ENCODE data around the gene STIM2.

The STIM2 gene

DNA sequence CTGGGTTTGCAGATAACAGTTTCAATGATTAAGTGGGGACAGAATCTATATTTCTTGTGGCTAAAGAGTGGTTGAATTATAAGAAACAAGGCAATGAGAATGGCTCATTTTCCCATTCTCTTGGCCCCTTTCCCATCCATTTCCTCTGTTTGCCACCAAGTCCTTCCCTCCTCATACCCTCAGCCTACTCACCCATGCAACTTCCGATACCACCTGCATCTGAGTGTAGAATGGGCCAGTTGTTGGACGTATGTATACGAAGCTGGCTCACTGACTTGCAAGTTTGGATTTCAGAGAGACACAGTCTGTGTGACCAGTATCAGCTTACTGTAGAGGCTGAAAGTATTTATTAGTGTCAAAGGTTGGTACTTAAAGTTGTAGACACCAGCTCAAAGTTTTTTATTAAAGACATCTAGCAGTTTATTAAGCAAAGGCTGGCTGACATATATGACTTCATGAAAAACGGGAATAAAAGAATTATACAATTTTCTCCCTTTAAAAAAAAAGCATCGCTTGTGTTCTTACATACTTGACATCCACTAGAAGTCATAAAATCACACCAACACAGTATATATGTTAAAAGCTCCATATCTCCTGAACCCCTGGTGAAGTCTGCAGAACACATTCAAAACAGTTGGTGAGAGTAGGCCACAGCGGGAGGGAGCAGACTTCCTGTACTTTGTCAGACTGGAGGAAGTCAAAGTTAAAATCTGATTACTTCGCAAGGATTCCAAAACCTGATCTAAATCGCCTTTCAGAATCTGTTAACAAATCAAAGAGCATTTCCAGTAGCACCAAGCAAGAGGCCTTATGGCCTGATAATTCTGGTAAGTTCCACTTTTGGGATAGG is 22.4 kb upstream of the STIM2 start:
- no peak for DNase-seq (ENCODE audit: low read depth in 3 of 3)

DNA sequence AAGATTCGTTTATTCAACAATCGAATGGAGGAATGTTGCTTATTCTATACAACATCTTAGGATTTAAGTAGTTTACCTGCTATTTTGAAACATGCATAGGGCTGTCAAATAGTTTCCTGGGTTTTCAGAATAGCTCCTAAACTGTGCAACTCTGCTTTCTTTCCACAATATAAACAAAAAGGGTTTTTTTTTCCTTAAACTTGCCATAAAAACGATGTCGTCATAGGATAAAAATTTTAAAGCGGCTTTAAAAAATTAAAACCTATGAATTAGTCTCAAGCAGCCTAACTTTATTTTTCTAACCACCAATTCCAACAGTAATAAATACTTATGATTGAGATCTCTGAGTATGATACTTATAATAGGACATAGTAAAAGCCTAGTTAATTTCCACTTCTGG is 21.6 kb upstream of the STIM2 start:
- no peak for DNase-seq (ENCODE audit: low read depth in 3 of 3)

DNA sequence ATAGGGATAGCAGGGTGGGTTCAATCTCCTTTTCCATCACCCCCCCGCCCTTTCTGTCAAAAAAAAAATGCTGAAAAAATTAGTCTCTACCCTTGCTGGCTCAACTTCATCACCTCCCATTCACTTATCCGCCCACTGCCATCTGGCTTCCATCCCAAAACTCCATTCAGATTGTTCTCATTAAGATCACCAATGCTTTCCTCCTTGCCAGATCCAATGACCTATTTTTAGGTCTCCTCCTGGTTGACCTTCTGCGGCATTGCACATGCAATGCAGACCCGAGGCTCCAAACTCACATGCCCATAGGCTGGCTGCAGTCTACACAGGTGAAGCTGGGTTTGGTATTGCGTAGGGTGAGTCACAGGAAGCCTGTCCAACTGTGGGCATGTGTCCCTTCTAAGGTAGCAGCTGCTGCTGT is 21.1 kb upstream of the STIM2 start:
- no peak for DNase-seq (ENCODE audit: low read depth in 3 of 3)

DNA sequence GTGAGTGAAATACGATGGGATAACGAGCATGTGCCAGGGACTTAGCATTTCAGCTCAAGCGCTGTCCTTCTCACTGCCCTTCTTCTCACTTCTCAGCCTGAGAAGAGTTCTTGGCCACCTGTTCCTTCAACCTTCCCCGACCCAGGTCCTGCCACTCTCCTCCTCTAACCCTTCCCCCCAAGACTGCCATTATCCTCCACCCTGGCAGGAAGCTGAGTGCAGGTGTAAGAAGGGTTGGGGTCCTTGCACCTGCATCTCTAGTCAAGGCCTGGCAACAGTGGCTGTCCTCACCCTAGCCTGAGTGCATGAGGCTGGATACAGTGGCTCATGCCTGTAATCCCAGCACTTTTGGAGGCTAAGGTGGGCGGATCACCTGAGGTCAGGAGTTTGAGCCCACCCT is 19.9 kb upstream of the STIM2 start:
- DNase-seq (ENCODE audit: low read depth in 3 of 3) = no peak

DNA sequence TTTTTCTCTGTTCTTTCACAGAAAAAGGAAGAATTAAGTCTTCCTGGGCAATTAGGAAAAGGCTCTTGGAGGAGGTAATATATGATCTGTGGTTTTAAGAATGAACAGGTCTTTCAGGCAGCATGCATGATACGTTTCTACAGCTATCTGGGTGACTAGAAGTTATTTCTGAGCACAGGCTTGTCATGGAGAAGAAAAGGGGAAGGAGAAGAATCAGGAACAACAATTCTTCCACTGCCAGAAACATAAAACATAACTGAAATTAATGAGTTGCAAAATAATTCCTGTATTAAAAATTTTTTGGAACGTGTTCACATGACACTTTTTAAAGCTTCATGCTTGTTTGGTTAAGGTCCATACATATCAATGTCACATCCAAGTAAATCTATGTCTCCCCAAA is 17.7 kb upstream of the STIM2 start:
- no peak for DNase-seq (ENCODE audit: low read depth in 3 of 3)

DNA sequence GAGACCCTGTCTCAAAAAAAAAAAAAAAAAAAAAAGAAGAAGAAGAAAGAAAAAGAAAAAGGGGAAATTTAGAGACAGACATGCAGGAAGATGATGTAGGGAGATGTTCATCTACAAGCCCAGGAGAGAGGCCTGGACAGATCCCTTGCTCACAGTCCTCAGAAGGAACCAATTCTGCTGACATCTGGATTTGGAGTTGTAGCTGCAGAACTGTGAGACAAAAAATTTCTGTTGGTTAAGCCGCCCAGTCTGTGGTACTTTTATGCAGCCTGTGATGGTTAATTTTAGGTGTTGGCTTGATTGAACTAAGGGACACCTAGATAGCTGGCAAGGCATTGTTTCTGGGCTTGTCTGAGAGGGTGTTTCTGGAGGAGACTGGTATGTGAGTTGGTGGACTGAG is 10.1 kb upstream of the STIM2 start:
- no peak for DNase-seq (ENCODE audit: low read depth in 3 of 3)

DNA sequence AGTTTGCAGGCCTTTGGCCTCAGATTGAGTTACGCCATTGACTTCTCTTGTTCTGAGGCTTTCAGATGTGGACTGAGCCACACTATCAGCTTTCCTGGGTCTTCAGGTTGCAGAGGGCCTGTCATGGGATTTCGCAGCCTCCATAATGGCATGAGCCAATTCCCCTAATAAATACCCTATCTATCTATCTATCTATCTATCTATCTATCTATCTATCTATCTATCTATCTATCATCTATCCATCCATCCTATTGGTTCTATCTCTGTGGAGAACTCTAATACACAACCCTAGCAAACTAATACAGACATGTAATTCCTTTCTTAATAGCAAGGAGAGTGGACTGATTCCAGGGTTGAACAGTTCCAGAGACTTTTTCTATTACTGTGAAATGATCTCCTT is 9.5 kb upstream of the STIM2 start:
- no peak for DNase-seq (ENCODE audit: low read depth in 3 of 3)

DNA sequence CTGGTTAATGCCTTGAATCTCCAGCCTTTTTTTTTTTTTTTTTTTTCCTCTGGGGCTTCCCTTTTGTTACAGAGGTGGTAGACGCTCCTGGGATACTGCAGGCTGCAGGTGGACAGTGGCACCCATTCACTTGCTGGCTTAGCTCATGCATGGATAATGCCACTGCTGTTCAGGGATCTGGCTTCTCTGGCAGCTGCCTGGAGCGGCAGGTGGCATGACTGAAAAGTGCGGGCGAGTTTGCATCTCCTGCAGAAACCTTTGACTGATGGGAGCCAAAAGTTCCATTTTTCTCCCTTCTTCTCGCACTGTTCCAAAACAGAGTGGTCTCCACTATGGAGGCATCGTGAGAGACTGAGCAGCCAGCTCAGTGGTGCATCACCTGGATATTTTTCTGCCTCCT is 5.9 kb upstream of the STIM2 start:
- no peak for DNase-seq (ENCODE audit: low read depth in 3 of 3)

DNA sequence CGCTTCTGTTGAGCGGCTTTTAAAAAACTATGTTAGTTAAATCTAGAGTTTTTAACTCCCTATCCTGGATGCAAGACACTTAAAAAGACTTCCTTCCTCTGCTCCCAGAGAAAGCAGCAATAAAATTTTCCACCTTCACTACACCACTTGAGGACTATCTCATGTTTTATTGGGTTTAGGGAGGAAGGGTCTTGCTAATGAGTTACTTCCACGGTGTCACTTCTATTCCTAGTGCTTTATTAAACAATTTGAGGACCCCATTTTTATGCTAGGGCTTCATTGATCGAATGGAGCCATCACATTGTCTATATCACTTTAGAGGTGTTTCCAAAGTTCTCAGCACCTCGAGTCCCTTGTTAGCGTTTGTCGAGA is 3.7 kb upstream of the STIM2 start:
- no peak for DNase-seq (ENCODE audit: low read depth in 3 of 3)

- DNase-seq (ENCODE audit: low read depth in 3 of 3) = peak; percentile 87 to 91 (median 91)
Measured at GRCh38 chr4:26857278-26858034, 3.2 kb upstream of the STIM2 start.

DNA sequence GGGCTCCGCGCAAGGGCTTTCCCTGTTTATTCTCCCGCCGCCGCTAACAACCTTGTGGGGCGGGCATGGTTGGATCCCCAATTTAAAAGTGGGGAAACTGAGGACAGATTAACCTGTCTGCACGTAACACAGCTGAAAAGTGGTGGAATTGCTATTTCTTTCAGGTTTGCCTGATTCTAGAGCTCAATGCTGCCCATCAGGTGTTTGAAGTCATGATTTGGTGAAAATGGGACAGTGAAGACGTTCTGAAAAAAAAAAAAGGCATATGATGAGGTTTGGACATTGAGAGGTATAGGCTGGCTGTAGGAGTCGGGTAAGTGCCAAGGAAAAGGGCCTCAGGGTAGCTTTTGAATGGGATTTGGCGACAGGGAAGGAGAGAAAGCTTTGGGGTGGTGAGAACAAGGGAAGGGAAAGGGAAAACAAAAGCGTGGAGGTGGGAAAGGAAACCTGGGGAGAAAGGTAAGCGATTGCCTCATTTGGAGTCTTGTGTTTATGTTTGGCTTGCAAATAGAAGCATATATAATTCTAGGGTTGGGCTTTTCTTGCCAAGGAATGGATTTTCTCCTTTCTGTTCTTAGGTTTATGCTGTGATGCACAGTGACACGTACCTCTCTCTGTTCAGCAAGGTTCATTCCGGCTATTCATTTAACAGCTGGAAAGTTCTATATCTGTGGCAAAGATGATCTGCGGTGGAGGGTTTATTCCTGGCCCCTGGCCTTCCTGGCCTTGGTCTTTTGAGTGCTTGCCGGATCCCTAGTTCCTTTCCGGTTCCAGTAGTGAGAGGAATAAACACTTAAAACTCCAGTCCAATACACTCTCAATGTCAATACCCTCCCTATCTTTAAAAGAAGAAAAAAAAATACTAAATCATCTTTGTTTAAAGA is 2.4 kb upstream of the STIM2 start:
- DNase-seq (ENCODE audit: low read depth in 3 of 3) = no peak

- no peak for DNase-seq (ENCODE audit: low read depth in 3 of 3)
Measured at GRCh38 chr4:26858947-26859401, 1.7 kb upstream of the STIM2 start.

DNA sequence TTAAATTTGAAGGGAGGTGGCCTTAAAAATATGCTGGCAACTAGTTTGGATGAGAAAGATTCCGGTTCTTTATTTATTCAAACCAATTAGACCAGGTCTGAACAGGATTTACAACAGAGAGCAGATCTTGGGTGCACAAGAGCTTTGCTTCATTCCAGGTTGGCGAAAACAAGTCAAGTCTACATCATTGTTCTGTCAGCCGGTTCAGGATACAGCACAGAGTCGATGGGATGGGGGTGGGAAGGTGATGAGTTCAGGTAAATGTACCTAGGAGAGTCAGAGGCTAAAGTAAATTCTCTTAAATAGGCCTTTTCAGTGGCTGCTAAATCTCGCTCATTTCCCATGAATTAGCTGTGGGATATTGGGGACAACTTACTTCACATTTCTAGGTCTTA is 882 bp upstream of the STIM2 start:
- no peak for DNase-seq (ENCODE audit: low read depth in 3 of 3)

- DNase-seq (ENCODE audit: low read depth in 3 of 3) = peak in 2 of 3 experiments; percentile 14 to 43
Measured at GRCh38 chr4:26860922-26861433, 337 bp downstream of the STIM2 start.

DNA sequence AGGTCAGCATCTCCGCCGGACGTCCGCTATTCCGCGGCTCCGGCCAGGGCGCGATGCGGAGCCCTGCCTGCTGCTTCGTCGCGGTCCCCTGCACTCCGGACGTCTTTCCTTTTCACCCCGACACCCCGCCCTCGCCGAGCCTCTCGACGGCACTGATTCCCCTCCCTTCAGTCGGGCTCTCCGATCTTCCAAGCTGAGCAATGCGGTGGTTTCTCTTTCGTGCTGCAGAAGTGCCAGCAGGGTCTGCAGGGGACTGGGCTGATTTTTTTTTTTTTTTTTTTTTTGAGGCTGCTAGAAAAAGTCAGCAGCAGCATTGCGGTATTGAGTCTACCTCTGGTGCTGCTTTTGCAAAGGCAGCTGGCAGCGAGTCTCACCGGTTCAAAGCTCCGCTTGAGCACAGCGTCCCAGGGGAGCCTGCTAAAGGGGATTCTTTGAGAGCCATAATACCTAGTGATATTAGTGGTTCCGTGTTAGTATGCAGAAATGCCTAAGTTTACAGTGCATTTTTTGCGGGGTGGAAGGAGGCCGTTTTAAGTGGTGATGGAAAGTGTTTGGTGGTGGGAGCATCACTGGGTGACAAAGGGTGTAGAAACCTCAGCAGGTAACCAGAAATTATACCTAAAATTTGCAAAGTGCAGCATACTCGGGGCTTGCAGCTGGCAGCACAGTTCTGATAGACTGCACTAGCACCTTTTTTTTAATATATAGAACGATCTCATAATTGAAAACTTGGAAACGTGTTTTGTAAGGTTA is 969 bp downstream of the STIM2 start:
- DNase-seq (ENCODE audit: low read depth in 3 of 3) = peak; percentile 59 to 63 (median 60)

- DNase-seq (ENCODE audit: low read depth in 3 of 3) = no peak
Measured at GRCh38 chr4:26862381-26862915, 1.8 kb downstream of the STIM2 start.

DNA sequence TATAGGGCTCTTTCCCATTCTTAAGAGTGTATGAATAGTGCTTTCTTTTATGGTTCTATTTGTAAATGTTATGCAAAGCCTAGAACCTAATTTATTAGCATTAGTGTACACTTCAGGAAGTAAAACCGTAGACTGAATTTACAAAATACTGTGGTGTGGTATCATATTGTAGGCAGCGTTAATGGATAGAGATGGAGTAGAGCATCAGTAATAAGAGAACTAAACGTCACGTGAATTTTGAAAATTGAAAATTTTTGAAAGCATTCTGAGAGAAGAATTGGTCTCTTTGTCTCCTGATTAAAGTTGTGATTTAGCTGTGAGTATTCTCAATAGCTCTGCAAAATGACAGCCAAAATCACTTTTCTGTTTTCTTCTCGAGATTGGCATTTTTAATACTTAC is 2.9 kb downstream of the STIM2 start:
- DNase-seq (ENCODE audit: low read depth in 3 of 3) = no peak

DNA sequence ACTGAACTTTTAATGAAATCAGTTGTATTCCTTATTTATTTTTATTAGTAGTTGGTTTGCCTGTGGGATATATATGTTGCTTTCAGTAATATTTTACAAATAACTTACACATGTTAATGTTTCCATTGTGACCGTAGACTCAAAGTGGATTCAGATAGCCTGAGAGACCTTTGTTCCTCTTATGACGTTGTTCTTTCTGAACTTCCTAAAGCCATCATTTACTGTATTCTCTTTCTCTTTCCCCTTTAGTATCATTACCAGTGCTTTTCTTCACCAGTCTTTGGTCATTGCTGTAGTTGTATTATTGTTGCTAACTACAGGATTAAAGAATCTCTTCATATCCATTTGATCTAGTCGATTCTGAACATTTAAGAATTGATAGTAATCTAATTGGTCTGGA is 4.3 kb downstream of the STIM2 start:
- DNase-seq (ENCODE audit: low read depth in 3 of 3) = no peak

- DNase-seq (ENCODE audit: low read depth in 3 of 3) = no peak
Measured at GRCh38 chr4:26866203-26866602, 5.6 kb downstream of the STIM2 start.

- no peak for DNase-seq (ENCODE audit: low read depth in 3 of 3)
Measured at GRCh38 chr4:26866781-26867180, 6.1 kb downstream of the STIM2 start.
